ENCODE measurements around the gene KRTAP5-1. TPM values are rescaled to one million over a fixed set of nuclear protein-coding genes. Genes with fewer than 3 reads are reported as not detected.
"Not testable (repeated sequence)": the region's sequence is repeated elsewhere in the genome, so short reads cannot be mapped to it uniquely, and the experiment has no call there.

Gene KRTAP5-1
- total RNA-seq, 4 donors from 2014 or later: not detected

GRCh38 chr11:1576825-1577224 is 8.3 kb downstream of the KRTAP5-1 start:
- no peak overlapping the region for H3K27ac ChIP-seq (replicated peaks in 1 of 4)
- peaks cover 20 to 28% (median 26%) of the 10 kb centered on the region in 4 donors for H3K4me1 ChIP-seq
- no peak overlapping the region for H3K4me3 ChIP-seq
- WGBS: 82% methylated on average over 6 of the region's 6 CpGs
- DNase-seq (ENCODE audit: extremely low spot score): no peak
- intact Hi-C loops (cut with DNase I): no loop called here
- peaks cover 0 to 10% (median 4%) of the 10 kb centered on the region in 4 donors for H3K9me3 ChIP-seq
- no peaks in the 10 kb centered on the region for H3K36me3 ChIP-seq
- TF ChIP-seq EP300 (IDR thresholded peaks at IDR 0.05): no peak
- no peak for TF ChIP-seq POLR2A (IDR thresholded peaks at IDR 0.05; ENCODE audit: low read depth)
- TF ChIP-seq, protein P1, sequence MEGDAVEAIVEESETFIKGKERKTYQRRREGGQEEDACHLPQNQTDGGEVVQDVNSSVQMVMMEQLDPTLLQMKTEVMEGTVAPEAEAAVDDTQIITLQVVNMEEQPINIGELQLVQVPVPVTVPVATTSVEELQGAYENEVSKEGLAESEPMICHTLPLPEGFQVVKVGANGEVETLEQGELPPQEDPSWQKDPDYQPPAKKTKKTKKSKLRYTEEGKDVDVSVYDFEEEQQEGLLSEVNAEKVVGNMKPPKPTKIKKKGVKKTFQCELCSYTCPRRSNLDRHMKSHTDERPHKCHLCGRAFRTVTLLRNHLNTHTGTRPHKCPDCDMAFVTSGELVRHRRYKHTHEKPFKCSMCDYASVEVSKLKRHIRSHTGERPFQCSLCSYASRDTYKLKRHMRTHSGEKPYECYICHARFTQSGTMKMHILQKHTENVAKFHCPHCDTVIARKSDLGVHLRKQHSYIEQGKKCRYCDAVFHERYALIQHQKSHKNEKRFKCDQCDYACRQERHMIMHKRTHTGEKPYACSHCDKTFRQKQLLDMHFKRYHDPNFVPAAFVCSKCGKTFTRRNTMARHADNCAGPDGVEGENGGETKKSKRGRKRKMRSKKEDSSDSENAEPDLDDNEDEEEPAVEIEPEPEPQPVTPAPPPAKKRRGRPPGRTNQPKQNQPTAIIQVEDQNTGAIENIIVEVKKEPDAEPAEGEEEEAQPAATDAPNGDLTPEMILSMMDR (IDR thresholded peaks at IDR 0.05): no peak
- TF ChIP-seq POLR2AphosphoS5 (IDR thresholded peaks at IDR 0.05): no peak
- peaks cover 0 to 6% (median 2%) of the 10 kb centered on the region in 4 donors for H3K27me3 ChIP-seq

GRCh38 chr11:1575756-1576155 is 9.3 kb downstream of the KRTAP5-1 start:
- WGBS: 88% methylated on average over 16 of the region's 16 CpGs
- Histone ChIP-seq H3K27me3 (peaks cover 0 to 11% (median 2%) of the 10 kb centered on the region in 4 donors), H3K4me1 (peaks cover 27 to 37% (median 34%) of the 10 kb centered on the region in 4 donors), H3K9me3 (peaks cover 0 to 10% (median 4%) of the 10 kb centered on the region in 4 donors)
- H3K27ac ChIP-seq (replicated peaks in 1 of 4); intact Hi-C loops (cut with DNase I); H3K36me3 ChIP-seq; H3K4me3 ChIP-seq; DNase-seq (ENCODE audit: extremely low spot score): not testable (repeated sequence)

- WGBS: 22% methylated on average over 7 of the region's 7 CpGs
- TF ChIP-seq, protein P1 (IDR thresholded peaks at IDR 0.05): no peak
- TF ChIP-seq POLR2AphosphoS5 (IDR thresholded peaks at IDR 0.05) (no peak), POLR2A (IDR thresholded peaks at IDR 0.05; ENCODE audit: low read depth) (no peak), EP300 (IDR thresholded peaks at IDR 0.05) (no peak)
- Histone ChIP-seq H3K4me3 (peak overlapping the region in 1 of 4 donors; percentile 53), H3K4me1 (peaks cover 35 to 45% (median 43%) of the 10 kb centered on the region in 4 donors), H3K27ac (replicated peaks in 1 of 4) (peak overlapping the region in 1 of 4 donors; percentile 80), H3K9me3 (peaks cover 0 to 10% (median 4%) of the 10 kb centered on the region in 4 donors), H3K36me3 (no peaks in the 10 kb centered on the region), H3K27me3 (peaks cover 0 to 11% (median 2%) of the 10 kb centered on the region in 4 donors)
- no peak for DNase-seq (ENCODE audit: extremely low spot score)
- intact Hi-C loops (cut with DNase I): loop anchor here (1.0 kb wide), 1 partner anchor 29 kb away; no protein-coding TSS in a partner anchor
Measured at GRCh38 chr11:1574933-1575242, 10.2 kb downstream of the KRTAP5-1 start.

- Histone ChIP-seq H3K36me3 (no peaks in the 10 kb centered on the region), H3K9me3 (peaks cover 0 to 10% (median 4%) of the 10 kb centered on the region in 4 donors), H3K27me3 (peaks cover 0 to 11% (median 2%) of the 10 kb centered on the region in 4 donors), H3K4me3 (peak overlapping the region; percentile 48 to 85 (median 53)), H3K4me1 (peaks cover 38 to 50% (median 48%) of the 10 kb centered on the region in 4 donors), H3K27ac (replicated peaks in 1 of 4) (peak overlapping the region; percentile 79 to 87 (median 81))
- no peak for DNase-seq (ENCODE audit: extremely low spot score)
- intact Hi-C loops (cut with DNase I): loop anchor here (1.0 kb wide), 1 partner anchor 28 kb away; no protein-coding TSS in a partner anchor
- whole genome bisulfite sequencing: 0% methylated on average over 4 of the region's 64 CpGs
- TF ChIP-seq POLR2A (IDR thresholded peaks at IDR 0.05; ENCODE audit: low read depth): no peak
- TF ChIP-seq, protein P1 (IDR thresholded peaks at IDR 0.05): peak; percentile 87 to 96 (median 95)
- no peak for TF ChIP-seq POLR2AphosphoS5 (IDR thresholded peaks at IDR 0.05)
- TF ChIP-seq EP300 (IDR thresholded peaks at IDR 0.05): no peak
Measured at GRCh38 chr11:1574238-1574932, 10.7 kb downstream of the KRTAP5-1 start.

GRCh38 chr11:1573903-1574237 is 11.2 kb downstream of the KRTAP5-1 start:
- Histone ChIP-seq H3K4me3 (peak overlapping the region; percentile 48 to 85 (median 53)), H3K9me3 (peaks cover 0 to 10% (median 4%) of the 10 kb centered on the region in 4 donors), H3K27me3 (peaks cover 0 to 11% (median 2%) of the 10 kb centered on the region in 4 donors), H3K4me1 (peaks cover 38 to 55% (median 53%) of the 10 kb centered on the region in 4 donors), H3K27ac (replicated peaks in 1 of 4) (peak overlapping the region; percentile 79 to 87 (median 81)), H3K36me3 (no peaks in the 10 kb centered on the region)
- no peak for DNase-seq (ENCODE audit: extremely low spot score)
- TF ChIP-seq, protein P1 (IDR thresholded peaks at IDR 0.05): no peak
- TF ChIP-seq EP300 (IDR thresholded peaks at IDR 0.05) (no peak), POLR2A (IDR thresholded peaks at IDR 0.05; ENCODE audit: low read depth) (no peak)
- WGBS: 34% methylated on average over 5 of the region's 7 CpGs
- intact Hi-C loops (cut with DNase I): loop anchor here (1.0 kb wide), 1 partner anchor 28 kb away; no protein-coding TSS in a partner anchor
